MV-4-11 (cell line): Measurements from ENCODE around the gene MYO5C.
"Not testable (repeated sequence)": the region's sequence is repeated elsewhere in the genome, so short reads cannot be mapped to it uniquely, and the experiment has no call there.

Source experiments
- DNase-seq: peaks from one replicate; lab custom pipeline; 2025; lab: John Stamatoyannopoulos, UW

MYO5C gene

DNA sequence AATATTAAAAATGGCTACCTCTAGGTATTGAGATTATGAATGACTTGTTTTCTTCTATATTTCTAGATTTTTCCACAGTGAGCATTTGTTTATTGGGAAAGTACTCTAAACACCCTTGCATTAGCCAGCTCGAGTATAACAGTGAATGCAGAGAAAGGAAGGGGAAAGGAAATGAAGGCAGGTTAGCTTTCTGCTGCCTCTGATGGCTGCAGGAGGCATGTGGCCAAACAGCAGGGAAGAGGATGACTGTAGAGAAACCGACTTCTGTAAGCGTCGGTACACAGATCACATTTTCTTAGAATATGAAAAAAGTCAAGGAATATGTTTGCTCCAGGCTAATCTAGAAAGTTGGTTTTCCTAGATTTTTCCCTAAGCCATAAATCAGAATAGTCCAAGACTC is 124.2 kb downstream of the MYO5C start:
- DNase-seq, result no peak

- not testable (repeated sequence) for DNase-seq
Observed at GRCh38 chr15:52170199-52170598, 125.4 kb downstream of the MYO5C start.

GRCh38 chr15:52165494-52166131 is 130.0 kb downstream of the MYO5C start:
- not testable (repeated sequence) for DNase-seq

GRCh38 chr15:52164631-52165265 is 130.9 kb downstream of the MYO5C start:
- peak; percentile 39 for DNase-seq

DNA sequence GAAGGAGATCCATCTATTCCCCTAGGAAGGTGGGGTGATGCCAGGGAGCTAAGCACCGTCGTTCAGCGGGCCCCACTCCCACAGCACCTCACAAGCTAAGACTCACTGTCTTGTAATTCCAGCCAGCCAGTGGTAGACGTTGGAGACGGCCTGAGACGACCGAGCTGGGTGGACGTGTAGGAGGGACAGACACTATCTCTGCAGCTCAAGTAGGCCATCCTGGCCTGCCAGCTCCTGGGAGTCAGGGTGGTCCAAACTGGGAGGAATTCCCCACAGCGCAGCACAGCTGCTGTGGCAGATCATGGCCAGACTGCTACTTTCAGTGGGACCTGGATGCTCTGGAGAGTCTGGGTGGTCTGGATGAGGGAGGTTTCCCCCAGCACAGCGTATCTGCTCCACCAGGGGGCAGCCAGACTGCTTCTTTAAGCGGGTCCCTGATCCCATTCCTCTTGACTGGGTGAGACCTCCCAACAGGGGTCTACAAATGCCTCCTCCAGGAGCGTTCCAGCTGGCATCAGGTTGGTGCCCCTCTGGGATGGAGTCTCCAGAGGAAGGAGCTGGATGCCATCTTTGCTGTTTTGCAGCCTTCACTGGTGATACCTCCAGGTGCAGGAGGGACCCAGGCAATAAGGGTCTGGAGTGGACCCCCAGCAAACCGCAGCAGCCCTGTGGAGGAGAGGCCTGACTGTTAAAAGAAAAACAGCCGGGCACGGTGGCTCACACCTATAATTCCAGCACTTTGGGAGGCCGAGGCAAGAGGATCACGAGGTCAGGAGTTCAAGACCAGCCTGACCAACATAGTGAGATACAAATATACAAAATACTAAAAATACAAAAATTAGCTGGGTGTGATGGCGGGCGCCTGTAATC is 132.0 kb downstream of the MYO5C start:
- no peak for DNase-seq

DNA sequence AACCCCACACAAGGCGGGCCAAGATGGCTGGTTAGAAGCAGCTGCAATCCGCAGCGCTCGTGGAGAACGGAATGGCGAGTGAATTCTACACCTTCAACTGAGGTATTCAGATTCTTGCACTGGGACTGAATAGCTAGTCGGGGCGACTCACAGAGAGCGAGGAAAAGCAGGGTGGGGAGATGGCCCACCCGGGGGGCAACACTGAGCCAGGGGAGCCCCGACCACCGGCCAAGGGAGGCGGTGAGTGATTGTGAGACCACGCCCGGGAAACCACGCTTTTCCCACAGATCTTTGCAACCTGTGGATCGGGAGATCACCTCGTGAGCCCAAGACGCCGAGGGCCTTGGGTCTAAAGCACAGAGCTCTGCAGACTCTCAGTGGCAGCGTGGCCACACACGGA is 132.7 kb downstream of the MYO5C start:
- DNase-seq, result no peak

DNA sequence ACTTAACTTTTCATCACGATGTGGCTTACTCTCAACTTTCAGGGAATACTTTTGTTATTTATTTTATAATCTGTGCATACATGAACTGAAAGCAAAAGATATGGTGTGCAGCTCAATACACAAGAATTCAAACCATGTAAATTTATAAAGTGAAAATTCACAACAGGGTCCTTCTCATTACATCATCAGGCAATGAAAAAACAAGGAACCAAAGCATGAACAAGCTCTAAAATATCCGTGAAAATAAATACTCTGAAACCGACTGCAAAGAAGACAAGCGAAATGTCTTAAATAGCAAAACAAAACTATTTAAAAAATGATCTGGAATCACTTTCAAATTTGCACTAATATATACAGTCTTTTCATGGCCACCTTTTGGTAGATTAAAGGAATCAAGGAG is 133.3 kb downstream of the MYO5C start:
- no peak for DNase-seq

GRCh38 chr15:52161406-52161966 is 134.1 kb downstream of the MYO5C start:
- no peak for DNase-seq

- no peak for DNase-seq
Observed at GRCh38 chr15:52159645-52160044, 136.0 kb downstream of the MYO5C start.

DNA sequence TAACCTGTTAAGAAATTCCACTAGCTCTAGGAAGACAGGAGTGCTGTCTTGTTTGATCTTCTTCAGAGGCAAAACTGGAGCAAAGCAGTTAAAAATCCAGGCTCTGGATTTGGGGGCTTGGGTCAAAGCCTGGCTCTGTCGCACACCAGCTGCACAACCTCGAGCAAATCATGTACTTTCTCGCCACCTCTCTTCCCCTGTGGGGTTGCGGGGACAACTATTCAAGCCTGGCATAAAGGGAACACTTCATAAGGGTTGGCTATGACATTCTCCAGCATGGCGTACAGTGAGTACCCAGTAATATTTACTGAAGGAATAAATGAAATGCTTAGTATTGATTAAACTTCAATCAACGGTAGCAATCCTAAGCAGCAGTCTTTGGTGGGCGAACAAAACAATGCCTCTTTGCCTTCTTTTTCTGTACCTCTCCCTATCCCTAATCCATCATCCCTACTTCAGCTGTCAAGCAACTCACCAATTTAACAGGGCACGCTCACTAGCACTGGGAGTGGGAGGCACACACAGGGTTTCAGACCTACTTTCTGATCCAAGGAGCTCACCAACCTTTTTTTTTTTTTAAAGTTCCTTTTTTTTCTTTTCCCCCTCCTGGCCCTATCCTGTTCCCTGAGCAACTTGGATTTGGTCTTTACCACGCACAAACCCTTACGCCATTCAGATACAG is 137.4 kb downstream of the MYO5C start:
- no peak for DNase-seq

GRCh38 chr15:52155878-52156277 is 139.7 kb downstream of the MYO5C start:
- DNase-seq, result no peak

- peak; percentile 69 for DNase-seq
Observed at GRCh38 chr15:52154896-52155865, 140.4 kb downstream of the MYO5C start.

- no peak for DNase-seq
Observed at GRCh38 chr15:52153900-52154895, 141.4 kb downstream of the MYO5C start.

DNA sequence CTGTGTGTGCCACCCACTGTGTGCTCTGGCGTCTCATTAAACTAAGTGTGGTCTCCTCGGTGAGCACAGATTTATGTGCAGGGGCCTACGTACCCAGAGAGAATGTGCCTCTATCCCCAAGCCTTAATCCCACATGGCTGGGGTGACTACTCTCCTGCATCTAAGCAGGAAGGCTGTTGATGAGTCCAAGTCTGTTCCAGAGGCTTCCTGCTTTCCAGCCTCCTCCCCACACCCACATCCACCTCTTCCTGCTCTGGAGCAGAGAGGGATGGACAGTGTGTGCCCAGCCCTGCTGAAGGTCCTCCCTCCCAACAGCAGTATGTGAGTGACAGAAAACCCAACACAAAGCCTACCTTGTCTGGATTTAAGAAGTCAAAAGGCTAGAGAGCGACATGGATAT is 144.3 kb downstream of the MYO5C start:
- no peak for DNase-seq

DNA sequence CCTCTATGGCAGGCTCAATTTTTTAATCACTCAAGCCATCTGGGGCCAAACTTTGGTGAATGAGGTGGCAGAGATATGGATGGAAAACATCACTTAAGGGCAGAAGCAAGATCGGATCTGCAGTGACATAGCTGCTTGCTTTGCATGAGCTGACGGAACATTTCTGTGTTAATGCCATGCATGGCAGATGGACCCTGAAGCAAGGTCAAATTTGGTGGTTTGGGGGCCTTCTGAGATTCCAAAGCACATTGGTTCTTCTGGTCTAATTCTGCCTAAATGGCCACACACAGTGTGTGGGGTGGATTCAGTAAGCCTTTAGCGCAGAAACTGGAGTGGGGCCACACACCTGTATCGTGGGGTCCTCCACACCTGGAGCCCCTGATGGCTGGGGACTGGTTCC is 144.7 kb downstream of the MYO5C start:
- no peak for DNase-seq

DNA sequence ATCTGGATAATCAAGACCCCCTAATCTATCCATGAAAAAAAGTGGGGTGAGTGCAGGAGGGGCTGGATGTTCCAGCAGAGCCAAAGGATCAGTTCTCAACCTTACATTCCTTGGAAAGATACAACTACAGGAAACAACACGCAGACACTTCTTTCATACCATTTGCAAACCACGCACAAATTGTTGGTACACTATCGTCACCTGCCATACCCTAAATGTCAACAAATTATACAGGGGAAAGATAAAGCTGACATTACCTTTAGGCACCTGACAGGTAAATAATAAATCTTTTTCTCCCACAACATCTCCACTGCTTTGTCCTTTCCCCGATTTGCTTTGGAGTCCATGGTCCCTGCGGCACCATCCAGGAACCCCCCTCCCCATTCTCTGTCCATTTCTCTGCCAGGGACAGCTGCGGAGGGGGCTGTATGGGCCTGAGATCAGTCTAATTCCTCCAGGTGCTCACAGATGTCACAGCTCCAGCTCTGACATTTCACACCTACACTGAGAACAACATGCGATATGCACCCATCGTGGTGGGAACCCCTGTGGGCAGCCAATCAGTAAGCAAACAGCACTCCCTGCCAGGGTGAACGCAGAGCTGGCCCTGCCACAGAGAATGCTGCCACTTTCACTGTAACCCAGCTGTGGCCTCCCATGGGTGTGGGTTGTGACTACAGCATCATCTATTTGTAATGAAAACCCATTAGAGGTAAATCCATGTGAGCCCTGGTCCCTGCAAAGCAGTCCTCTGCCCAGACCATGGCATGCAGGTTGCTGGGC is 145.4 kb downstream of the MYO5C start:
- no peak for DNase-seq

DNA sequence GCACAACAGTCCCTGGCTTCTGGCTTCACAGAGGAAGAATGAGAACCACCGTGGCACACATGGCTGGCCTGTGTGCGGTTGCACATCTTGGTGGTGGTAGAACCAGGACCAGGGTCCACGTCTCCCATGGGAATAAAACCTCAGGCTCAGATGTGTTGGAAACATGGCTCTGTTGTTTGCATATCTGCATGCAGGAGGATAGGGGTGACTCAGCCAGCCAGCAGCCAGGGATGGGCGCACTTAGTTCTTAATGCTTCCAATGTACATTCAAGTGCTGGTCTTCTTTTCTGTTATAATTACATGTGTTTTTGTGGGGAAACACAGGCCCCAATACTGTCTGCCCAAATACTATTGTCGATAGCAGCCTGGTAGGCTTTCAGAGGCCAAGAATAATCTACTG is 147.2 kb downstream of the MYO5C start:
- DNase-seq, result no peak

DNA sequence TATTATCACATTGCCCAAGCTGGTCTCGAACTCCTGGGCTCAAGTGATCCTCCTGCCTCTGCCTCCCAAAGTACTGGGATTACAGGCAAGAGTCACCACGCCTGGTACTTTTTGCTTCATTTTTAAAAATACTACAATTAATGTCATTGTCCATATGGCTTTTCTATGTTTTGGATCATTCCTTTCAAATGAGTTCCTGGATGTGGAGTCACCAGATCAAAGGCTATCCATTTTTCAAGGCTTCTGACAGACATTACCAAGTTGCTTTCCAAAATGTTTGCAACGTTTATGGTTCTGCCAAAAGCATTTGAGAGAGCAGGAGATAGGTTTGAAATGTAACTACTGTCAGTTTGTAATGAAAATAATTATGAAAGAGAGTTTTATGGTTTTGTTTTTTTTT is 148.8 kb downstream of the MYO5C start:
- no peak for DNase-seq

DNA sequence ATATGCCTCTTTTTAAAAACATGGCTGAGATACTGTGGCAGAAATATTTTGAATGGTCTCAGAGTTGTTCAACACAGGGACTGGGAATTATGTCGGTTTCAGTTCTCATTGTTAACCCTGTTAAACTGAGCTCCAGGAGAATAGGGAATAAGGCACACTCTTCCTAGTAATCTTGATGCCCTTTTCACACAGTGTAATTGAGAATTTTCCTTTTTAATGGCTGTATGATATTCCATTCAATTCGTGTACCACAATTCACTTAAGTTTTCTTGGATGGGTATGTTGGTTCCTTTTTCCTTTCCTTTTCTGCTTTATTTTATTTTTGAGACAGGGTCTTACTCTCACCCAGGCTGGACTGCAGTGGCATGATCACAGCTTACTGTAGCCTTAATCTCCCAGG is 149.3 kb downstream of the MYO5C start:
- no peak for DNase-seq
